ENCODE results near the gene CERKL. TPM values are rescaled to one million over a fixed set of nuclear protein-coding genes. Genes with fewer than 3 reads are reported as not detected.

The CERKL gene
- total RNA-seq, 1 donor from 2014 or later = not detected

- no peak for DNase-seq (ENCODE audit: low spot score)
Observed at GRCh38 chr2:181523756-181524155, 133.1 kb downstream of the CERKL start.

- DNase-seq (ENCODE audit: low spot score) = no peak
Observed at GRCh38 chr2:181520253-181520652, 136.7 kb downstream of the CERKL start.

GRCh38 chr2:181517685-181518301 is 139.1 kb downstream of the CERKL start:
- no peak for DNase-seq (ENCODE audit: low spot score)

GRCh38 chr2:181516992-181517391 is 139.9 kb downstream of the CERKL start:
- DNase-seq (ENCODE audit: low spot score) = no peak

GRCh38 chr2:181515719-181516118 is 141.2 kb downstream of the CERKL start:
- no peak for DNase-seq (ENCODE audit: low spot score)

- DNase-seq (ENCODE audit: low spot score) = no peak
Observed at GRCh38 chr2:181500201-181500600, 156.7 kb downstream of the CERKL start.

GRCh38 chr2:181499231-181499630 is 157.7 kb downstream of the CERKL start:
- no peak for DNase-seq (ENCODE audit: low spot score)

Other genes starting within 250 kb of the CERKL start
- gene ITGA4, start 199.7 kb downstream of the CERKL start, total RNA-seq = 6.6 TPM
- not detected for gene NEUROD1, start 23.4 kb upstream of the CERKL start, total RNA-seq
- gene ITPRID2, start 234.6 kb upstream of the CERKL start, total RNA-seq = 119 TPM